Cardiac muscle cell (in vitro differentiated cells and primary cell): Measurements from ENCODE around the gene LHCGR. TPM values are rescaled to one million over a fixed set of nuclear protein-coding genes. Genes with fewer than 3 reads are reported as not detected.
"Not testable (repeated sequence)": the region's sequence is repeated elsewhere in the genome, so short reads cannot be mapped to it uniquely, and the experiment has no call there.

Experiments
- DNase-seq, 2 donors: peaks; one replicate each; pipeline versions ENCODE4 v3.0.0 to v3.0.0-alpha.2; 2010 to 2017; ENCODE audit warnings: low read depth in 1 of 2, low spot score in 1 of 2
- H3K27ac ChIP-seq: fragments of 200-600 bp; sonication (generic); 2 replicates; pipeline ENCODE4 v1.5.1; 2016
- H3K27me3 ChIP-seq: fragments of 200-600 bp; sonication (generic); 2 replicates; pipeline ENCODE4 v1.6.0; 2016; ENCODE audit warnings: control low read depth
- H3K36me3 ChIP-seq: fragments of 200-600 bp; sonication (generic); 2 replicates; pipeline ENCODE4 v1.5.1; 2016; ENCODE audit warnings: control low read depth
- H3K4me1 ChIP-seq: fragments of 200-600 bp; sonication (generic); 2 replicates; pipeline ENCODE4 v1.8.1; 2017; ENCODE audit warnings: low read depth, mild to moderate bottlenecking, mixed run types
- H3K4me3 ChIP-seq: fragments of 200-600 bp; sonication (generic); 2 replicates; pipeline ENCODE4 v1.5.1; 2016; ENCODE audit warnings: mild to moderate bottlenecking
- H3K9me3 ChIP-seq: fragments of 200-600 bp; sonication (generic); 2 replicates; pipeline ENCODE4 v1.5.1; 2017; ENCODE audit warnings: low read depth, mild to moderate bottlenecking, control low read depth
- CTCF ChIP-seq: IDR thresholded peaks from 2 replicates; pipeline ENCODE4 v1.5.1; 2012; ENCODE audit warnings: low read depth, mild to moderate bottlenecking, low read length
- polyA plus RNA-seq: library from polyadenylated mRNA; unstranded; fragments of >200 nt; fragmentation: Nextera tagmentation; extraction: Ambion mirVana; gene quantifications from 2 replicates; pipeline ENCODE4 v1.2.1, GENCODE V29; 2016
- total RNA-seq: library from RNA; depleted of rRNA; stranded (reverse); fragments of >200 nt; gene quantifications from 2 replicates; pipeline ENCODE4 v1.2.3, GENCODE V29; 2016

Gene LHCGR
- total and polyA plus RNA-seq, 2 experiments from 2014 or later: 0.57 TPM; not detected in 1

GRCh38 chr2:48712151-48712550, 43.4 kb downstream of the LHCGR start:
- Histone ChIP-seq H3K36me3 (no peaks in the 10 kb centered on the region), H3K4me1 (peaks cover 29% of the 10 kb centered on the region), H3K9me3 (no peaks in the 10 kb centered on the region), H3K27me3 (no peaks in the 10 kb centered on the region), H3K4me3 (no peak overlapping the region), H3K27ac (no peak overlapping the region)
- no peak for TF ChIP-seq CTCF
- DNase-seq: no peak

GRCh38 chr2:48711343-48711742, 44.2 kb downstream of the LHCGR start:
- DNase-seq: peak in 1 of 2 donors; percentile 43
- H3K4me1 ChIP-seq: peaks cover 29% of the 10 kb centered on the region
- H3K27ac ChIP-seq: no peak overlapping the region
- H3K9me3 ChIP-seq: no peaks in the 10 kb centered on the region
- H3K36me3 ChIP-seq: no peaks in the 10 kb centered on the region
- H3K4me3 ChIP-seq: no peak overlapping the region
- no peaks in the 10 kb centered on the region for H3K27me3 ChIP-seq
- TF ChIP-seq CTCF: no peak

- Histone ChIP-seq H3K4me1 (peaks cover 14% of the 10 kb centered on the region), H3K4me3 (no peak overlapping the region), H3K9me3 (no peaks in the 10 kb centered on the region), H3K27ac (no peak overlapping the region), H3K27me3 (no peaks in the 10 kb centered on the region), H3K36me3 (no peaks in the 10 kb centered on the region)
- TF ChIP-seq CTCF: no peak
- DNase-seq: no peak
These were observed 46.2 kb downstream of the LHCGR start for GRCh38 chr2:48709096-48710034.

GRCh38 chr2:48707466-48707865, 48.1 kb downstream of the LHCGR start:
- TF ChIP-seq CTCF: no peak

GRCh38 chr2:48703621-48704020, 51.9 kb downstream of the LHCGR start:
- DNase-seq, H3K36me3 ChIP-seq, H3K9me3 ChIP-seq, H3K27me3 ChIP-seq, H3K4me1 ChIP-seq, H3K4me3 ChIP-seq, H3K27ac ChIP-seq: not testable (repeated sequence)

More at GRCh38 chr2:48707466-48707865, 48.1 kb downstream of the LHCGR start:
- no peaks in the 10 kb centered on the region for H3K27me3 ChIP-seq
- H3K9me3 ChIP-seq: no peaks in the 10 kb centered on the region
- no peaks in the 10 kb centered on the region for H3K36me3 ChIP-seq
- H3K4me1 ChIP-seq: no peaks in the 10 kb centered on the region
- no peak overlapping the region for H3K4me3 ChIP-seq
- H3K27ac ChIP-seq: no peak overlapping the region
- no peak for DNase-seq

GRCh38 chr2:48699348-48699930, 56.1 kb downstream of the LHCGR start:
- H3K4me3 ChIP-seq: no peak overlapping the region
- H3K9me3 ChIP-seq: no peaks in the 10 kb centered on the region
- H3K36me3 ChIP-seq: no peaks in the 10 kb centered on the region
- no peaks in the 10 kb centered on the region for H3K27me3 ChIP-seq
- no peak for TF ChIP-seq CTCF
- DNase-seq: peak in 1 of 2 donors; percentile 67
- H3K27ac ChIP-seq: no peak overlapping the region
- H3K4me1 ChIP-seq: no peaks in the 10 kb centered on the region
